GM21576 (cell line): ENCODE data around the gene ABCB1.
"Not testable (repeated sequence)": the region's sequence is repeated elsewhere in the genome, so short reads cannot be mapped to it uniquely, and the experiment has no call there.

Experiments used
- ATAC-seq: cut with Tn5 transposase; IDR thresholded peaks from one replicate; pipeline ENCODE4 v1.9.1; 2021; ENCODE audit warnings: mild to moderate bottlenecking, moderate library complexity; ENCODE audit not compliant: unreplicated experiment

ABCB1 gene

GRCh38 chr7:87580636-87581035, 20.0 kb downstream of the ABCB1 start:
- ATAC-seq, result no peak

- no peak for ATAC-seq
Observed at GRCh38 chr7:87575521-87575920, 25.2 kb downstream of the ABCB1 start.

- ATAC-seq, result no peak
Observed at GRCh38 chr7:87574630-87575029, 26.1 kb downstream of the ABCB1 start.

- not testable (repeated sequence) for ATAC-seq
Observed at GRCh38 chr7:87572513-87572912, 28.2 kb downstream of the ABCB1 start.

GRCh38 chr7:87570178-87570577, 30.5 kb downstream of the ABCB1 start:
- no peak for ATAC-seq

- ATAC-seq, result no peak
Observed at GRCh38 chr7:87567052-87567451, 33.6 kb downstream of the ABCB1 start.

GRCh38 chr7:87566311-87566900, 34.3 kb downstream of the ABCB1 start:
- no peak for ATAC-seq

- no peak for ATAC-seq
Observed at GRCh38 chr7:87565877-87566276, 34.8 kb downstream of the ABCB1 start.

GRCh38 chr7:87564296-87564963, 36.3 kb downstream of the ABCB1 start:
- peak; percentile 88 for ATAC-seq

- ATAC-seq, result no peak
Observed at GRCh38 chr7:87561702-87562101, 39.0 kb downstream of the ABCB1 start.

- no peak for ATAC-seq
Observed at GRCh38 chr7:87561102-87561501, 39.6 kb downstream of the ABCB1 start.

- no peak for ATAC-seq
Observed at GRCh38 chr7:87552351-87552900, 48.3 kb downstream of the ABCB1 start.

GRCh38 chr7:87548123-87548919, 52.4 kb downstream of the ABCB1 start:
- ATAC-seq, result no peak

GRCh38 chr7:87545760-87546159, 54.9 kb downstream of the ABCB1 start:
- no peak for ATAC-seq

GRCh38 chr7:87543623-87544022, 57.1 kb downstream of the ABCB1 start:
- peak; percentile 66 for ATAC-seq

- no peak for ATAC-seq
Observed at GRCh38 chr7:87541648-87542047, 59.0 kb downstream of the ABCB1 start.

GRCh38 chr7:87538052-87538451, 62.6 kb downstream of the ABCB1 start:
- no peak for ATAC-seq

GRCh38 chr7:87534072-87534471, 66.6 kb downstream of the ABCB1 start:
- ATAC-seq, result no peak

- no peak for ATAC-seq
Observed at GRCh38 chr7:87530126-87530525, 70.6 kb downstream of the ABCB1 start.

GRCh38 chr7:87528730-87529129, 72.0 kb downstream of the ABCB1 start:
- ATAC-seq, result no peak

GRCh38 chr7:87518735-87519134, 81.9 kb downstream of the ABCB1 start:
- no peak for ATAC-seq

- no peak for ATAC-seq
Observed at GRCh38 chr7:87517891-87518290, 82.8 kb downstream of the ABCB1 start.
